K562 (cell line): ENCODE measurements around the gene ABLIM1.

Experiments
- POLR2A ChIP-seq: fragments of 450-650 bp; conservative IDR thresholded peaks from 2 replicates; pipeline ENCODE4 v1.6.1; 2016
- TF ChIP-seq, protein P1 (sequence below): sonication (generic); formaldehyde crosslinking; IDR thresholded peaks from 2 replicates; pipeline ENCODE4 v1.8.1; 2023; ENCODE audit warnings: missing genetic modification reagents, mild to moderate bottlenecking, borderline replicate concordance

DNA sequence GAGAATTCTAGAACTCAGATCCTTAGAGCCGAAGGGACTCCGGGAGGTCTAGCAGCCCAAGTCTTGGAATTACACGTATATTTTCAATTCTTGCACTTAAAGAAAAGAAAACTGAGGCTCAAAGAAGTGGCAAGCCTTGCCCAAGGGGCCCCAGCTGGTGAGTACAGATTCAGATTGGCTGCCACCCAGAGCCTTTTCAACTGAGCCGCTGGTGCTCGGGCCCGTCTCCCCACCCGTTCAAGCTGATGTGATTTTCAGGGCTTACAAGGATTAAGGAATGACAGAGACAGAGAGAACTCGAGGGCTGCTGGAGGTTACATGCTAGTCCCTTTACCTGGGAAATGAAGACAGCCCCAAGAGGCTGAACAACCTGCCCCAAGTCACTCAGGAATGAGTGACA, 117.8 kb downstream of the ABLIM1 start:
- TF ChIP-seq, protein P1, sequence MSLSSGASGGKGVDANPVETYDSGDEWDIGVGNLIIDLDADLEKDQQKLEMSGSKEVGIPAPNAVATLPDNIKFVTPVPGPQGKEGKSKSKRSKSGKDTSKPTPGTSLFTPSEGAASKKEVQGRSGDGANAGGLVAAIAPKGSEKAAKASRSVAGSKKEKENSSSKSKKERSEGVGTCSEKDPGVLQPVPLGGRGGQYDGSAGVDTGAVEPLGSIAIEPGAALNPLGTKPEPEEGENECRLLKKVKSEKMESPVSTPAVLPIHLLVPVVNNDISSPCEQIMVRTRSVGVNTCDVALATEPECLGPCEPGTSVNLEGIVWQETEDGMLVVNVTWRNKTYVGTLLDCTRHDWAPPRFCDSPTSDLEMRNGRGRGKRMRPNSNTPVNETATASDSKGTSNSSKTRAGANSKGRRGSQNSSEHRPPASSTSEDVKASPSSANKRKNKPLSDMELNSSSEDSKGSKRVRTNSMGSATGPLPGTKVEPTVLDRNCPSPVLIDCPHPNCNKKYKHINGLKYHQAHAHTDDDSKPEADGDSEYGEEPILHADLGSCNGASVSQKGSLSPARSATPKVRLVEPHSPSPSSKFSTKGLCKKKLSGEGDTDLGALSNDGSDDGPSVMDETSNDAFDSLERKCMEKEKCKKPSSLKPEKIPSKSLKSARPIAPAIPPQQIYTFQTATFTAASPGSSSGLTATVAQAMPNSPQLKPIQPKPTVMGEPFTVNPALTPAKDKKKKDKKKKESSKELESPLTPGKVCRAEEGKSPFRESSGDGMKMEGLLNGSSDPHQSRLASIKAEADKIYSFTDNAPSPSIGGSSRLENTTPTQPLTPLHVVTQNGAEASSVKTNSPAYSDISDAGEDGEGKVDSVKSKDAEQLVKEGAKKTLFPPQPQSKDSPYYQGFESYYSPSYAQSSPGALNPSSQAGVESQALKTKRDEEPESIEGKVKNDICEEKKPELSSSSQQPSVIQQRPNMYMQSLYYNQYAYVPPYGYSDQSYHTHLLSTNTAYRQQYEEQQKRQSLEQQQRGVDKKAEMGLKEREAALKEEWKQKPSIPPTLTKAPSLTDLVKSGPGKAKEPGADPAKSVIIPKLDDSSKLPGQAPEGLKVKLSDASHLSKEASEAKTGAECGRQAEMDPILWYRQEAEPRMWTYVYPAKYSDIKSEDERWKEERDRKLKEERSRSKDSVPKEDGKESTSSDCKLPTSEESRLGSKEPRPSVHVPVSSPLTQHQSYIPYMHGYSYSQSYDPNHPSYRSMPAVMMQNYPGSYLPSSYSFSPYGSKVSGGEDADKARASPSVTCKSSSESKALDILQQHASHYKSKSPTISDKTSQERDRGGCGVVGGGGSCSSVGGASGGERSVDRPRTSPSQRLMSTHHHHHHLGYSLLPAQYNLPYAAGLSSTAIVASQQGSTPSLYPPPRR (CRISPR knock-in tag), result no peak
- no peak for TF ChIP-seq POLR2A
